HepG2 (cell line): ENCODE results near the gene SEC14L5. TPM values are rescaled to one million over a fixed set of nuclear protein-coding genes. Genes with fewer than 3 reads are reported as not detected.

Experiments
- ARID3A ChIP-seq: IDR thresholded peaks from 2 replicates; pipeline ENCODE4 v1.6.1; 2012; ENCODE audit warnings: low read depth, low read length, improper control_type of control experiment
- CENPT ChIP-seq: sonication (generic); formaldehyde crosslinking; IDR thresholded peaks from 2 replicates; pipeline ENCODE4 v1.8.0; 2022; ENCODE audit warnings: low read depth, mild to moderate bottlenecking, moderate library complexity, missing genetic modification reagents
- CSRNP1 ChIP-seq: sonication (generic); formaldehyde crosslinking; IDR thresholded peaks from 2 replicates; pipeline ENCODE4 v1.8.1; 2023; ENCODE audit warnings: mild to moderate bottlenecking, missing genetic modification reagents
- EHMT2 ChIP-seq: fragments of 200-600 bp; sonication (generic); IDR thresholded peaks from 2 replicates; pipeline ENCODE4 v1.7.0; 2017; ENCODE audit warnings: antibody characterized with exemption, low read depth, low read length, borderline replicate concordance
- ETS1 ChIP-seq: sonication (generic); formaldehyde crosslinking; IDR thresholded peaks from 2 replicates; pipeline ENCODE4 v1.4.0; 2020; ENCODE audit warnings: missing genetic modification reagents
- IKZF1 ChIP-seq: fragments of 450-650 bp; IDR thresholded peaks from 2 replicates; pipeline ENCODE4 v1.7.1; 2016
- LBX2 ChIP-seq: sonication (generic); formaldehyde crosslinking; IDR thresholded peaks from 2 replicates; pipeline ENCODE4 v1.5.0; 2020; ENCODE audit warnings: missing genetic modification reagents, mild to moderate bottlenecking, borderline replicate concordance
- MED13 ChIP-seq: sonication (generic); formaldehyde crosslinking; IDR thresholded peaks from 2 replicates; pipeline ENCODE4 v1.5.0; 2020; ENCODE audit warnings: missing genetic modification reagents
- POLR2AphosphoS2 ChIP-seq: IDR thresholded peaks from 2 replicates; pipeline ENCODE4 v1.6.1; 2011; ENCODE audit warnings: low read depth, low read length, improper control_type of control experiment
- REXO4 ChIP-seq: sonication (generic); formaldehyde crosslinking; IDR thresholded peaks from 2 replicates; pipeline ENCODE4 v1.8.0; 2022; ENCODE audit warnings: missing genetic modification reagents, mild to moderate bottlenecking, borderline replicate concordance
- SKI ChIP-seq: fragments of 450-650 bp; IDR thresholded peaks from one replicate; pipeline ENCODE4 v1.6.1; 2018; ENCODE audit warnings: mild to moderate bottlenecking; ENCODE audit not compliant: partially characterized antibody
- SOX13 ChIP-seq, 3 experiments: fragments of 450-650 bp in 1 of 3; sonication (generic) in 1 of 3; formaldehyde crosslinking in 1 of 3; IDR thresholded peaks in 2 of 3; conservative IDR thresholded peaks in 1 of 3; 2 replicates each; pipeline versions ENCODE4 v1.5.0 to v1.6.1; 2016 to 2020; ENCODE audit warnings: antibody characterized with exemption in 1 of 3, mild to moderate bottlenecking in 1 of 3, missing compliant biosample characterization in 1 of 3, missing genetic modification reagents in 1 of 3, moderate library complexity in 1 of 3
- TEF ChIP-seq: sonication (generic); formaldehyde crosslinking; IDR thresholded peaks from 2 replicates; pipeline ENCODE4 v1.5.0; 2020; ENCODE audit warnings: missing genetic modification reagents
- ZBTB33 ChIP-seq: sonication (generic); formaldehyde crosslinking; IDR thresholded peaks from 2 replicates; pipeline ENCODE4 v1.4.0; 2020; ENCODE audit warnings: missing genetic modification reagents
- ZNF30 ChIP-seq: sonication (generic); formaldehyde crosslinking; IDR thresholded peaks from 2 replicates; pipeline ENCODE4 v1.5.0; 2020; ENCODE audit warnings: mild to moderate bottlenecking, missing genetic modification reagents
- ZNF512 ChIP-seq: sonication (generic); formaldehyde crosslinking; IDR thresholded peaks from 2 replicates; pipeline ENCODE4 v1.4.0; 2020; ENCODE audit warnings: mild to moderate bottlenecking, missing genetic modification reagents
- ZNF883 ChIP-seq: sonication (generic); formaldehyde crosslinking; IDR thresholded peaks from 2 replicates; pipeline ENCODE4 v1.5.1; 2020; ENCODE audit warnings: mild to moderate bottlenecking, missing genetic modification reagents; ENCODE audit errors: not compliant biosample characterization
- polyA plus RNA-seq, 8 experiments: library from polyadenylated mRNA; depleted of rRNA in 3 of 8; stranded (reverse) in 7 of 8; unstranded in 1 of 8; fragments of >200 nt; fragmentation: Illumina TruSeq in 4 of 8; extraction: Trizol in 4 of 8; gene quantifications; 2 replicates each; pipeline versions ENCODE4 v1.2.1 to v1.2.3, GENCODE V29; 2011 to 2016; ENCODE audit warnings: low read depth in 4 of 8, missing spikeins in 1 of 8, mixed read lengths in 1 of 8; ENCODE audit not compliant: insufficient read depth in 1 of 8
- total RNA-seq, 5 experiments: library from RNA; depleted of rRNA; stranded (reverse); fragments of >200 nt; fragmentation: Illumina TruSeq; extraction: Trizol; gene quantifications; 2 replicates each; pipeline ENCODE4 v1.2.3, GENCODE V29; 2016; ENCODE audit warnings: low read depth in 1 of 5

The SEC14L5 gene
- total and polyA plus RNA-seq, 2 of the 13 experiments (the other 11 are each of a cell fraction or from before 2014, with no cell fraction given) = 0.40 to 0.42 TPM

GRCh38 chr16:5033256-5034166 is 75.4 kb downstream of the SEC14L5 start, which contains the start of gene NAGPA (continued):
- TF ChIP-seq ZBTB33 = 0 out of 2 replicates have a peak, but pooled peaks have one; percentile 54
- TF ChIP-seq SOX13 (IDR thresholded peaks at IDR 0.05) = peak; percentile 26; the same call in 1 of the 2 replicates
- peak in 1 of 2 experiments; percentile 66; a peak in 2 of 4 replicates for TF ChIP-seq SOX13 (CRISPR knock-in tag; conservative IDR thresholded peaks at IDR 0.05 in 1 of 2, IDR thresholded peaks at IDR 0.05 in 1 of 2)
- TF ChIP-seq ZNF883 (CRISPR knock-in tag) = peak; percentile 96
- no peak for TF ChIP-seq IKZF1
- peak; percentile 80 for TF ChIP-seq MED13 (CRISPR knock-in tag)
- no peak; the same call in 1 of the 2 replicates for TF ChIP-seq CSRNP1 (CRISPR knock-in tag)
- no peak; the same call in 1 of the 2 replicates for TF ChIP-seq ZNF30 (CRISPR knock-in tag)
- peak; percentile 77; the same call in 1 of the 2 replicates for TF ChIP-seq ETS1 (CRISPR knock-in tag)
- TF ChIP-seq TEF (CRISPR knock-in tag) = peak; percentile 73
- no peak for TF ChIP-seq POLR2AphosphoS2
- no peak for TF ChIP-seq EHMT2
- peak; percentile 89 for TF ChIP-seq LBX2 (CRISPR knock-in tag)
- no peak for TF ChIP-seq REXO4 (CRISPR knock-in tag)
- no peak; the same call in 1 of the 2 replicates for TF ChIP-seq ARID3A
- TF ChIP-seq ZNF512 (CRISPR knock-in tag) = no peak; the same call in 1 of the 2 replicates
- peak; percentile 88 for TF ChIP-seq CENPT
- no peak for TF ChIP-seq SKI
